T-cell (primary cell): Measurements from ENCODE around the gene IDI2. TPM values are rescaled to one million over a fixed set of nuclear protein-coding genes. Genes with fewer than 3 reads are reported as not detected.

Experiments
- ATAC-seq, 4 experiments: fragments of 200-7000 bp in 3 of 4; fragments of 150-1000 bp in 1 of 4; cut with Tn5 transposase; replicated peaks in 1 of 4; 1 replicate in 3 of 4; 2 replicates in 1 of 4; pipeline ENCODE4 v1.10.0; 2021; ENCODE audit warnings: moderate library complexity in 3 of 4, mild to moderate bottlenecking in 2 of 4, moderate number of reproducible peaks in 1 of 4
- CTCF ChIA-PET, 2 donors: fragments of 300-600 bp; sonication (Branson Sonifier 250); formaldehyde crosslinking; loops; one replicate each; lab custom pipeline; 2022; ENCODE audit warnings: antibody characterized with exemption in 2 of 2; lab: Charles Lee
- POLR2A ChIA-PET, 2 donors: fragments of 300-600 bp; sonication (Branson Sonifier 250); formaldehyde crosslinking; loops; one replicate each; lab custom pipeline; 2022; ENCODE audit warnings: antibody characterized with exemption in 2 of 2; lab: Charles Lee
- DNase-seq, 35 experiments: peaks; one replicate each; pipeline versions ENCODE4 v3.0.0 to v3.0.0-alpha.2; 2013 to 2023
- H3K27ac ChIP-seq: one replicate; pipeline ENCODE4 v1.5.1; 2013; ENCODE audit warnings: low read length
- H3K27me3 ChIP-seq, 2 experiments: replicated peaks in 1 of 2; 1 replicate in 1 of 2; 2 replicates in 1 of 2; pipeline versions ENCODE4 v1.6.1 to v1.7.0; 2013; ENCODE audit warnings: low read length in 1 of 2, mixed read lengths in 1 of 2; ENCODE audit not compliant: control insufficient read depth in 2 of 2, insufficient read depth in 2 of 2; ENCODE audit errors: extremely low read depth in 1 of 2
- H3K36me3 ChIP-seq, 2 donors: 1 replicate in 1 of 2; 2 replicates in 1 of 2; pipeline versions ENCODE4 v1.6.1 to v1.7.0; 2013; ENCODE audit warnings: low read length in 1 of 2; ENCODE audit not compliant: control insufficient read depth in 2 of 2, insufficient read depth in 1 of 2; ENCODE audit errors: extremely low read depth in 1 of 2
- H3K4me1 ChIP-seq, 2 experiments: 1 replicate in 1 of 2; 2 replicates in 1 of 2; pipeline versions ENCODE4 v1.6.1 to v1.7.0; 2013; ENCODE audit warnings: low read length in 2 of 2, mixed read lengths in 1 of 2; ENCODE audit not compliant: insufficient read depth in 2 of 2, control insufficient read depth in 1 of 2; ENCODE audit errors: extremely low read depth in 1 of 2
- H3K4me3 ChIP-seq, 2 donors: 1 replicate in 1 of 2; 2 replicates in 1 of 2; pipeline versions ENCODE4 v1.5.1 to v1.7.0; 2013; ENCODE audit warnings: mild to moderate bottlenecking in 2 of 2, low read length in 1 of 2, moderate library complexity in 1 of 2; ENCODE audit not compliant: control insufficient read depth in 1 of 2; ENCODE audit errors: extremely low read depth in 1 of 2
- H3K9me3 ChIP-seq: 2 replicates; pipeline ENCODE4 v1.7.0; 2013
- H3K27ac Mint-ChIP-seq, 2 donors: one replicate each; pipeline ENCODE4 v1.8.0; 2020 to 2021; ENCODE audit warnings: mild to moderate bottlenecking in 2 of 2, mixed read lengths in 2 of 2
- H3K27me3 Mint-ChIP-seq, 2 donors: one replicate each; pipeline ENCODE4 v1.8.0; 2021 to 2022; ENCODE audit warnings: mixed read lengths in 2 of 2
- H3K36me3 Mint-ChIP-seq: one replicate; pipeline ENCODE4 v1.8.0; 2021; ENCODE audit warnings: mixed read lengths
- H3K4me1 Mint-ChIP-seq, 3 donors: one replicate each; pipeline ENCODE4 v1.8.0; 2020 to 2022; ENCODE audit warnings: mixed read lengths in 3 of 3, mild to moderate bottlenecking in 1 of 3
- H3K4me3 Mint-ChIP-seq, 3 donors: one replicate each; pipeline ENCODE4 v1.8.0; 2020 to 2022; ENCODE audit warnings: mild to moderate bottlenecking in 3 of 3, mixed read lengths in 3 of 3, moderate library complexity in 3 of 3
- H3K9me3 Mint-ChIP-seq, 3 donors: one replicate each; pipeline ENCODE4 v1.8.0; 2020 to 2022; ENCODE audit warnings: mixed read lengths in 3 of 3
- WGBS: methylation state at CpG from one replicate; pipeline ENCODE4 v1.1.5; 2013; ENCODE audit warnings: missing lambda C conversion rate; ENCODE audit not compliant: insufficient coverage; 5-methylcytosine and 5-hydroxymethylcytosine counted together
- total RNA-seq, 35 experiments: library from RNA in 6 of 35; stranded (reverse) in 6 of 35; fragments of 120-200 nt in 1 of 35; gene quantifications; one replicate each; pipeline versions ENCODE4 v1.2.1 to v1.2.4 and lab custom pipeline; 2013 to 2026

IDI2 gene
- total RNA-seq, 5 donors from 2014 or later (not counting 1 experiment from before 2014, with no cell fraction given): not detected

DNA sequence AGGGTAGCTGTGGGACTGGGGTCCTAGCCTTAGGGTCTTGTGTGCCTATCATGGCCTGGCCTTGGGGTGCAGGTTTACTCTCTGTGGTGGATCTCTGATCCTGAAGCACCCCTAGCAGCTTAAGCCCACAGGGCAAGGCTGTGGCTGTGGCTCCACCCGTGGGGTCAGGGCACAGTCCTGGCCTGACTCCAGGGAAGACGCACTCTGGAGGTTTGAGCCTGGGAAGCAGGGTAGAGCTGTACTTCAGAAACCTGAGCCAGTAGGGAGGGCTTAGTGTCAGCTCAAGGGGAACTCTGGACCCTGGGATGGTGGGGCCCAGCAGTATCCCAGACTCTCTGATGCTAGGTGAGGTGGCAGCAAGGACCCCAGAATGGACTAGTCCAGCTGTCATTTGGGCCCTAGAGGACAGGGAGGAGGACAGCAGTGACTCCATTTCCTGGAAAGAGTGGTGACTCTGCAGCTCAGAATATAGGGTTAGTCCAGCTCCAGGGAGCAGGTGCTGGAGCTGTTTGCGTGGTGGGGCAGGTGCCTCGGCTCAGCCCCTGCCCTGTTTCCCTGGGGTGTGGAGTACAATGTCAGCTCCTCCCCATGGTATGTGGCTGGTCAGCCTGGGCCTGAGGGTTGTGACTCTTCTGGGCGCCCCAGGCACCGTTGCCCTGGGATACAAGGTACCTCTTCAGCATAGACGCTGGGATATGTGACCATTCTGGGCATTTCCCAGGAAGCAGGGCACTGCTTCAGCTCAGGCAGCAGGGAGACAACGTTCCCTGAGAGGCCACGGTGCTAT, 21.6 kb downstream of the IDI2 start:
- Histone ChIP-seq H3K9me3 (no peaks in the 10 kb centered on the region), H3K36me3 (peaks cover 17 to 82% of the 10 kb centered on the region in 2 donors), H3K4me1 (no peaks in the 10 kb centered on the region), H3K27ac (no peak overlapping the region), H3K27me3 (no peaks in the 10 kb centered on the region), H3K4me3 (no peak overlapping the region)
- 98% methylated on average over 9 of the region's 9 CpGs for WGBS
- ChIA-PET CTCF (interaction anchor here in 1 of 2 donors (0.6 kb wide), 1 partner anchor 71 kb away, joined by 4 read pairs; no protein-coding TSS in a partner anchor), POLR2A (no interaction called here)
- Mint-ChIP-seq H3K36me3 (peaks cover 71% of the 10 kb centered on the region), H3K27ac (no peak overlapping the region), H3K9me3 (peaks cover 0 to 12% (median 12%) of the 10 kb centered on the region in 3 donors), H3K27me3 (no peaks in the 10 kb centered on the region), H3K4me1 (peaks cover 2 to 13% (median 7%) of the 10 kb centered on the region in 3 donors), H3K4me3 (no peak overlapping the region)
- ATAC-seq (no peak), DNase-seq (no peak)

GRCh38 chr10:1002425-1003006, 23.1 kb downstream of the IDI2 start:
- POLR2A ChIA-PET: no interaction called here
- Mint-ChIP-seq H3K27ac (no peak overlapping the region), H3K27me3 (no peaks in the 10 kb centered on the region), H3K36me3 (peaks cover 68% of the 10 kb centered on the region), H3K4me3 (no peak overlapping the region), H3K4me1 (peaks cover 2 to 9% (median 7%) of the 10 kb centered on the region in 3 donors), H3K9me3 (peaks cover 0 to 12% (median 12%) of the 10 kb centered on the region in 3 donors)
- Histone ChIP-seq H3K27ac (no peak overlapping the region), H3K27me3 (no peaks in the 10 kb centered on the region), H3K36me3 (peaks cover 17 to 85% of the 10 kb centered on the region in 2 donors), H3K4me1 (no peaks in the 10 kb centered on the region), H3K9me3 (no peaks in the 10 kb centered on the region), H3K4me3 (no peak overlapping the region)
- no CpG with 5 or more reads among the region's 5 CpGs for WGBS
- ATAC-seq: no peak
- CTCF ChIA-PET: no interaction called here
- DNase-seq: no peak

GRCh38 chr10:997266-998022, 28.2 kb downstream of the IDI2 start:
- H3K4me1 ChIP-seq: no peaks in the 10 kb centered on the region
- H3K4me3 Mint-ChIP-seq: no peak overlapping the region
- no peaks in the 10 kb centered on the region for H3K27me3 ChIP-seq
- ATAC-seq (no peak), DNase-seq (no peak)
- no peaks in the 10 kb centered on the region for H3K27me3 Mint-ChIP-seq
- H3K4me3 ChIP-seq: no peak overlapping the region
- no peak overlapping the region for H3K27ac ChIP-seq
- H3K27ac Mint-ChIP-seq: no peak overlapping the region
- CTCF ChIA-PET: interaction anchor here in 1 of 2 donors (0.6 kb wide), 1 partner anchor 474 kb away, joined by 3 read pairs; no protein-coding TSS in a partner anchor
- H3K36me3 Mint-ChIP-seq: peaks cover 76% of the 10 kb centered on the region
- peaks cover 5 to 10% (median 5%) of the 10 kb centered on the region in 3 donors for H3K4me1 Mint-ChIP-seq
- H3K9me3 Mint-ChIP-seq: peaks cover 0 to 7% (median 4%) of the 10 kb centered on the region in 3 donors
- 92% methylated on average over 14 of the region's 19 CpGs for WGBS
- POLR2A ChIA-PET: interaction anchor here (0.6 to 1.2 kb wide), 3 partner anchors 48 to 73 kb away, joined by 3 to 4 read pairs (median 3); partner anchors contain the start of gene IDI1 (in 1 of the 2)
- peaks cover 3 to 85% of the 10 kb centered on the region in 2 donors for H3K36me3 ChIP-seq
- H3K9me3 ChIP-seq: no peaks in the 10 kb centered on the region

DNA sequence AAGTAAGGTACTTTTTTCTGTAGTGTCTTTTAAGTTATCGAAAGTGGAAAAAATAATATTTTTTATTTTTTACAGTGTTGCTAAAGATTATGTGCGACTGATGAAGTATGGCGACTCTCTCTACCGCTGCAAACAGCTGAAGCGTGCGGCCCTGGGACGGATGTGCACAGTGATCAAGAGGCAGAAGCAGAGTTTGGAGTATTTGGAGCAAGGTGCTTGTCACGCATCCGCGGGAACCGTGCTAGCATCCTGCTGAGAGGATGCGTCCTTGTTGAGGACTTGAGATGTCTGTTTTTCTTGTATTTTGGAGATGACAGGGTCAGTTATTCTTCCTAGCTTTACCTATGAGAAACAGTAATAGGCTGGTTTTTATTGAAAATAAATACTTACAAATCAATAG, 29.6 kb downstream of the IDI2 start:
- ATAC-seq (no peak), DNase-seq (no peak)
- H3K4me3 ChIP-seq: no peak overlapping the region
- no peaks in the 10 kb centered on the region for H3K9me3 ChIP-seq
- Mint-ChIP-seq H3K27ac (no peak overlapping the region), H3K4me3 (no peak overlapping the region), H3K27me3 (no peaks in the 10 kb centered on the region), H3K9me3 (no peaks in the 10 kb centered on the region), H3K4me1 (peaks cover 7 to 9% (median 8%) of the 10 kb centered on the region in 3 donors), H3K36me3 (peaks cover 63% of the 10 kb centered on the region)
- ChIA-PET POLR2A (no interaction called here), CTCF (no interaction called here)
- no peak overlapping the region for H3K27ac ChIP-seq
- H3K4me1 ChIP-seq: no peaks in the 10 kb centered on the region
- 97% methylated on average over 6 of the region's 12 CpGs for WGBS
- H3K36me3 ChIP-seq: peaks cover 3 to 76% of the 10 kb centered on the region in 2 donors
- no peaks in the 10 kb centered on the region for H3K27me3 ChIP-seq

GRCh38 chr10:995559-995926, 30.1 kb downstream of the IDI2 start:
- H3K27ac Mint-ChIP-seq: peak overlapping the region in 1 of 2 donors; percentile 11

More at GRCh38 chr10:995559-995926, 30.1 kb downstream of the IDI2 start:
- H3K4me1 Mint-ChIP-seq: peaks cover 12 to 13% (median 13%) of the 10 kb centered on the region in 3 donors
- H3K36me3 ChIP-seq: peaks cover 3 to 72% of the 10 kb centered on the region in 2 donors
- no peak overlapping the region for H3K4me3 Mint-ChIP-seq
- H3K27me3 ChIP-seq: no peaks in the 10 kb centered on the region
- no peak overlapping the region for H3K4me3 ChIP-seq
- no peak for DNase-seq
- ATAC-seq: no peak
- H3K9me3 ChIP-seq: no peaks in the 10 kb centered on the region
- no peaks in the 10 kb centered on the region for H3K27me3 Mint-ChIP-seq
- H3K9me3 Mint-ChIP-seq: no peaks in the 10 kb centered on the region
- POLR2A ChIA-PET: no interaction called here
- H3K36me3 Mint-ChIP-seq: peaks cover 58% of the 10 kb centered on the region
- no peaks in the 10 kb centered on the region for H3K4me1 ChIP-seq
- CTCF ChIA-PET: no interaction called here
- WGBS: 94% methylated on average over 6 of the region's 7 CpGs
- no peak overlapping the region for H3K27ac ChIP-seq
